Activated CD8-positive, alpha-beta memory T cell treated with anti-CD3 and anti-CD28 coated beads for 36 hours (primary cell): ENCODE results near the gene ITPR2. TPM values are rescaled to one million over a fixed set of nuclear protein-coding genes. Genes with fewer than 3 reads are reported as not detected.

Experiments
- CTCF ChIA-PET: fragments of 350-600 bp; sonication (Branson Sonifier 250); formaldehyde crosslinking; loops from one replicate; lab custom pipeline; 2021; ENCODE audit warnings: antibody characterized with exemption; lab: Charles Lee
- POLR2A ChIA-PET: fragments of 350-600 bp; sonication (Branson Sonifier 250); formaldehyde crosslinking; loops from one replicate; lab custom pipeline; 2021; ENCODE audit warnings: antibody characterized with exemption; lab: Charles Lee
- total RNA-seq, 2 experiments: library from RNA; stranded (reverse); gene quantifications; one replicate each; pipeline ENCODE4 v1.2.3, GENCODE V29; 2021

ITPR2 gene
- total RNA-seq, 2 experiments from 2014 or later = 27.0 to 28.6 TPM

DNA sequence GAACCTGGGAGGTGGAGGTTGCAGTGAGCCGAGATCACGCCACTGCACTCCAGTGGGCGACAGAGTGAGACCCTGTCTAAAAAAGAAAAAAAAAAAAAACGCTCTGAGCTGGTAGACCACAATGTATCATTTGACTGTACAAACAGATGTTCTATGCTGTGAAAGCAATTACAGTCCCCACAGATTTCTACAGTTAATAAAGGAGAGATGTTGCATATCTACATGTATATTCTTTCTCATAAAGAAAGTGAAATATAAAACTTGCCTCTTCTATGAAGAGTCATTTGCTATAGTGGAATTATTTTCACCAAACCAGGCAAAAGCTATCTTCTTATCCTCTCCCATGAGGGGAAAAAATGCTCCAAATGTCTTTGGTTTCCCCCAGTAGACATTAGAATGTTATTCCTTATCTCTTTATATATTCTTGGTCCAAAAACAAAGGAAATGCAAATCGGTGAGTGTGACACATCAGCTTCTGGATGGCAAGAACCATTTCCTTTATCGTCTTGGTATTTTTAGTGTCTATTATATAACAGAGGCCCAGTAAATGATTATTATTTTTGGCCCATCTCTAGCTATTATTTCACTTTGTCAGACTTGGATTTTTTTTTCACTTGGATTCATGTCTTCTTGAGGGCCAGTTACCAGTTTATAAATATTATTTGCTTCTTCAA, 407.3 kb downstream of the ITPR2 start:
- ChIA-PET POLR2A (no interaction called here), CTCF (no interaction called here)

DNA sequence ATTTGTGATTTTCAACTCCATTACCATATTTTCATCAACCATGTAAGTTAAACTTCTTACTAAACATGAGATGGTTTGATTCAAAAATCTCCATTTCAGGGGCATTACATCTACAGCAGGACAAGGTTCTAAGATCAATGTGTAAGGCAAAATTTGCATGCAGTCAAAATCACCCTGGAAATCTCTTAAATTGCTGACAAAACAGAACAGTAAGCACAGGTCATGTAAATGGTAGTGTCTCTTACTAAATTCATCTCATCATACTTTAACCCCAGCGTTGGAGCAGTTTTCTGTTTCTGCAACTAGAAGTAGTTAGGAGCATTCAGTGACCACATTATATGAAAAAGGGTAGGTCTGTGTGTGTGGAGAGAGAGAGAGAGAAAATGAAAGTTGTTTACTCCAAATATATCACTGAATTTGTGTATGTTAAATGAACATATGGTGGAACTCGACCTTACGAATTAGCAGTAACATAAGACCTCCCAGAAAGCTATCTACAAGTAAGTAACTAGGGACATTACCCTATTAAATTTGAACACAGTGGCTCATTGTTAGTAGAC, 410.1 kb downstream of the ITPR2 start:
- ChIA-PET CTCF (no interaction called here), POLR2A (no interaction called here)

DNA sequence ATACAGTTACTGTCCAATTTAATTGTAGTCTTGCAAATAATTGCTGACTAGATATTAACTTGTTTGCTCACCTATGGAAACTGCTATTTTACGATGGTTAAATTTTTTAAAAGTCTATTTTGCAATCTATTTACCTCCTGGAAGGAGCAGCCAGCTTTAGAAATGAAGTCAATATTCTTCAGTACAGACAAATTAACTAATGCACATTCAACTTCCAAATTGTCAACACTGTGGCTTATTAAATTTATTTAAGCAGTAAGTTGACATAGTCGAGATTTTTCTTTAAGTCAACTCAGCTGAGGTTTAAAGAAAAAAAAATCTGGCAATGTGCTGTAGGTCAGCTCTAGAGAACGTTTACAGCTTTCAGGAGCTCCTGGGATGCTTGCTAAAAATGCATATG, 416.4 kb downstream of the ITPR2 start:
- ChIA-PET CTCF (no interaction called here), POLR2A (no interaction called here)

DNA sequence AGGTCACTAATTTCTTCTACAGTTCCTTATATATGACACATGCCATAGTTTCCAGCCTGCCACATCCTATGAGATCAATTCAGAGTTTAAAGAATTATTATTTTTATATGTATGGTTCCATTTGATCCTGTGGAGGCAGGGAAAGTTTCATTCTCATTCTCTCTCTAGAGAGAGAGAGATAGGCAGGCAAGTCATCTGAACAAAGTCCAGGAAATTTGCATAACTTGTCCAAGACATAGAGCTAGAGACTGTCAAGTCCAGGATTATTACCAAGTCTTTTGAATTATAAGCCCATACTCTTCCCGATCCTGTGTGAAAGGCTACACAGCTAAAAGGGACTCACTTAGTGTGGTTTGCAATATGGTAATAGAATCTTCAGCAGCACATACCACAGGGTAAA, 422.3 kb downstream of the ITPR2 start:
- POLR2A ChIA-PET = no interaction called here
- CTCF ChIA-PET = no interaction called here

DNA sequence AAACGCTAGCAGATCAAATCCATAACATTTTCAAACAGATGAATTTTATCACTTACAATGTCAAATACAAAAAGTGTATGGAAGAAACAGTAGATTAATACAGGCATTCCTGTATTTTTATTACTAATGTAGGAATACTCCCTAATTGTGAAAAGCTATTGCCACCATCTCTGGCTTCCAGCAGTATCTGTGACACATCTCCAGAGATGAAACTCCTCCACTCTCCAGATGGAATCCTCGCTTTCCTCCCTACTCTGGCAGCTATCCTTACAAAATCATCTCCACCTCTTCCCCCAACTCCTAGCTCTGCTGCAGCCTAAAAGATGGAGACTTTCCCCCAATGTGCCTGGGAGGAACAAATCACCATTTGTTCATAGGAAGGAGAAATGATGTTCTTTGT, 426.2 kb downstream of the ITPR2 start:
- CTCF ChIA-PET = no interaction called here
- POLR2A ChIA-PET = no interaction called here

DNA sequence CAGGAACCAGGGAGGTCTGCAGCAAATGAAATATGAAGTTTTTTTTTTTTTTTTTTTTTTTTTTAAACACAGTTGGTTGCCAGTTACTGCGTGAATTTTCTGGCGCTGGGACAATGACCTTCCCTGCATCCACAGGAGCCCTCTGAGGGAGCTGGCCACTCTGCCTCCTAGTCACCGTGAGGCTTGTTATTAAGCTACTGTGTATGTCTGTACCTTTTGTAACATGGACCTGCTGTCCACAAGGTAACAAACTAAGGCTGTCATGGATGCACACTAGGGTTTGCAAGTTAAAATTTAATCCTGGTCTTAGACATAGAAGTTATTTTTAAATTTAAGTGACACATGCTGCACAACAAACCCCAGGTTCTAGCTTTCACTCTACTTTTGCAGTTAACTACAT, 426.6 kb downstream of the ITPR2 start:
- ChIA-PET CTCF (no interaction called here), POLR2A (no interaction called here)

DNA sequence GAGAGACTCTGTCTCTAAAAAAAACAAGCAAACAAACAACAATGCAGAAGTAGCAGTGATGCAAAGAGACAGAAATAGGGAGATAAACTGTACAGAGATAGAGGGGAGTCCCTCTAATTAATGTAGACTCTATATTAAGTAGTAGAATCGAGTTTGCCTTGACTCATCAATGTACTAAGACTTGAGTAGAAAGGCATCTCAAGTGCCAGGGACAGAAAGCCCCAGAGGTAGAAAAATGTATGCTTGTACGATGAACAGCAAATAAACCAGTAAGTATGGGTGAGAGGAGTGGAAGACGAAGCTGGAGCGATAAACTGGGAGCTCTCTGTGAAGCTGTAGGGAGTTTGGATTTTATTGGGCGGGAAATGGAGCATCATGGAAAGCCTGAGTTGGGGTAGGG, 429.4 kb downstream of the ITPR2 start:
- ChIA-PET CTCF (no interaction called here), POLR2A (no interaction called here)

GRCh38 chr12:26402648-26403047, 430.3 kb downstream of the ITPR2 start:
- ChIA-PET CTCF (no interaction called here), POLR2A (no interaction called here)

GRCh38 chr12:26401874-26402273, 431.1 kb downstream of the ITPR2 start:
- POLR2A ChIA-PET = no interaction called here

DNA sequence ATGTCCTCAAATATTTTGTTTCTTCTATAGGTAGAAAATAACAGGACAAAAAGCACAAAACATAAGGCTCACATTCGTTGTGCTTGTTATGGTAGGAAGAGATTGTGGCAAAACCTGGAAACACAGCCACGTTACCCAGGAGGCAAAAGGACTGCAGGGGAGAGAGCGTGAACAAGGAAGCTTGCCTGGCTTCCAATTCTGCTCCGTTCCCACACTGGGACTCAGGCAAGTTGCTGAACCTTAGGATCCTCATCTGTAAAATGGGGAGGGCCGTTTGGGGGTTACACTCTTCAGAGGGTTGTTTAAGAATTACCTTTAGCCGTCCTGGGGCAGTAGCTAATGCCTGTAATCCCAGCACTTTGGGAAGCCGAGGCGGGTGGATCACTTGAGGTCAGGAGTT, 432.4 kb downstream of the ITPR2 start:
- CTCF ChIA-PET = no interaction called here
- POLR2A ChIA-PET = interaction anchor here (0.7 kb wide), 1 partner anchor 1069 kb away, joined by 3 read pairs; no protein-coding TSS in a partner anchor

More at GRCh38 chr12:26401874-26402273, 431.1 kb downstream of the ITPR2 start:
- CTCF ChIA-PET = no interaction called here

DNA sequence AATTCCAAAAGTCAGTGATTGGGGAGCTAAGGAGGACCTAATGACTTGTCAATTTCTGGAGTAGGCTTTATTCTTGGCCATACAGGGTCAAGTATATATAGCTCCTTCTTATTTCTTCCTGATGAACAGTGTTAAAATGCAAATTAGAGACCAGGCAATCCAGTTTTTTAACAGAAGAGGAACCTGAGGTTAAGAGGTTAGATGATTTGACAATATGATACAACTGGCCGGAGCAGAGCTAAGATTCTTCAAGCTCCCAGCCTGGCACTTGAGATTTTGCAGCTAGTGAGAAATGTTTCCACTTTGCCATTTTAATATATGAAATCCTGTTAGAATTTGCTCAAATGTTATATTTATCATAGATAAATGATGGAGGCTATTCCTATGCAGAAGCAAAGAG, 433.6 kb downstream of the ITPR2 start:
- ChIA-PET POLR2A (no interaction called here), CTCF (no interaction called here)

GRCh38 chr12:26396402-26396801, 436.6 kb downstream of the ITPR2 start:
- ChIA-PET POLR2A (no interaction called here), CTCF (no interaction called here)

DNA sequence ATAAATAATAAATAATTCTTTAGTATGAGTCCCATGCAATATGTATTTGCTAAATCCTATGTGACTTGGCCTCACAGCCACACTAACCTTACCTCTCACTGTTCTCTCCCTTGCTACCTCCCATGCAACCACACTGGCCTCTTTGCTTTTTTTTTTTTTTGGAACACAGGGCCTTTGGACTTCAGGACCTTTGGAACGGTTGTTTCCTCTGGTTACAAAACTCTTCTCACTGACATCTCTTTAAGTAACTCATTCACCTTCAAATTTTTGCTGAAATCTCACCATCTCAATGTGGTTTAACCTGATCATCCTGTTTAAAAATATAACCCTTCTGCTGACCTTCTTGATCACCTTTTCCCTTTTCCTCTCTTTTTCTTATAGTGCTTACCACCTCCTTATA, 443.7 kb downstream of the ITPR2 start:
- ChIA-PET POLR2A (no interaction called here), CTCF (no interaction called here)

DNA sequence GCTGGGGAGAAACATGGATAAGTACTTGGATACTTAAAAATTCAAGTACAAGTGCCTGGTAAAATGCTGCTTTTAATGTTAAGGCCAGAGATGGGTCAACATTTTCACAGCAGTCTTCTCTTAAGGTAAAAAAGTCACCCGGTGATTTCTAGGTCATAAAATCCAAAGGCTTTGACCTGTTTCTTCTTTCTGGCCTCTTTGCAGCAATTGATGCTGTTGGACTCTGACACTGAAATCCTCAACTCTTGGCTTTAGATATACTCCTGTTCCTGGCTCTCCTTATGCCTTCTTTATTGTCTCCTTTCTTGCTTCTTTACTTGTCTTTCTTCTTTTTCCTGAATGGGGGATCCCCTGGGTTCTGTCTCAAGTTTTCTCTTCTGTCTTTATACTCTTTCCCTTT, 448.5 kb downstream of the ITPR2 start:
- ChIA-PET CTCF (no interaction called here), POLR2A (no interaction called here)

- ChIA-PET CTCF (no interaction called here), POLR2A (no interaction called here)
Observed at GRCh38 chr12:26383041-26383440, 450.0 kb downstream of the ITPR2 start.

DNA sequence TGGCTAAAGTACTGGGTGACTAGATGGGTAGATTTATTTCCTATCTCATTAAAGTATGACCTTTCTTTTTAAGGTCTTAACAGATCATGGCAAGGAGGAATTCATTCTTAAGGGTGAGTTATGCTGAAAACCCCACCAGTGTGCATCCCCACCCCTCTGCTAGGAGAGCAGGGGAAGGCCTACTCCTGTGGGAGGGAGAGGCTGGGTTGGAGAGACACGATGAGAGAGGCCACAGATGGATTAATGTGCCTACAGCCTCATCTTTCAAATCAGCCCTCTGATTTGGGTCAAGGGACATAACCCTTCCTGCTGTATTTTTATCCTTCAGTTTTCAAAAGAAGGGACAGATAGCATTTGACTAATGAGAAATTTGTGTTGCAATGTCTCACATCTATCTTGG, 452.1 kb downstream of the ITPR2 start:
- POLR2A ChIA-PET = no interaction called here

GRCh38 chr12:26379777-26380467, 453.1 kb downstream of the ITPR2 start:
- POLR2A ChIA-PET = no interaction called here
- CTCF ChIA-PET = no interaction called here

More for the DNA sequence above, 452.1 kb downstream of the ITPR2 start:
- CTCF ChIA-PET = no interaction called here

DNA sequence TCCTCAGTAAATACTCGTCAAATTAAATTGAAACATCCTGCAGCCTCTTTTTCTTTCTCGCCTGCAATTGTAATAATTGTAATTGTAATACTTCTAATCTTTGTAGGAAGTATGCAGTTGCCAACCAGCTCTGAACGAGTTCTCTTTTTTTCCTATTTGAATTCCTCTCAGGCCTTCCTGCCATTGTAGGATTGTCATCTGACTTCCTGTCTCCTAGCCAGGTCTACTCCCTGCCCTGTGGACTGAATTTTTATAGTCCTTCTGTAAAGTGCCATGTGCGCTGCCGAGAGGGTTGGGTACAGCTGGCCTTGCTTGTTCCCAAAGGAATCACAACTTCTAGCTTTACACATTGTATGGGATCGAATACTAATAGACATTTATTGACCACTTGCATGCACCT, 454.3 kb downstream of the ITPR2 start:
- ChIA-PET POLR2A (no interaction called here), CTCF (no interaction called here)

DNA sequence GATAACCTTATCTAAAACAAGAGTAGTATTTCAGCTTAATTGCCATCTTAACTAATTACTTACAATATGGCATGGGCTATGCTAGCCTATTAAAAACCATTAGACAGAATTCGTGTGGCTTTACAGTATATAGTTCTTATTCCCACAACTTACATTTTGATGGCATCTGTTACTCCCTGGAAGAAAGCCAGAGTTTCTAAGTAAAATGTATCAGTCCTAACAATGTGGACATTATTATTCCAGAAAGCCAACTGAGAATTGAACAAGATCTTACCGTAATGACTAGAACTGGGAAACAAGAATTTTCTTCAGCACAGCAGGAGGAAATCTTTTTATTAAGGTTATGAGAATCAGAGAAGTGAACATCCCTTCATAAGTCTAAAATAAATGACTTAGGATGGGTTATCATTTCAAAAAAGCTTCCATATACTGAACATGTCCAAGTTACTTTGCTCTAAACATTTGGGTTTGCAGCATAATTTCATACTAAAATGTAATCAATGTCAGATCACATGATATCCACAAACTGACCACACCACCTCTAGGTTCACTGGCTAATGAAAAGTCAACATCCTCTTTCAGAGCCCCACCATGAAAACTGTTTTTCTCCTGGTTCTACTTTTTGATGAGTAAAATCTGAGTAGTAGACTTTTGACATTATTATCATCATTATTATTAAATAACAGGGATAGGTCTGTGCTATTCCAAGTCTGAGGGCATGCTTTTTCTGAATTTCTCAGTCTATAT, 457.9 kb downstream of the ITPR2 start:
- CTCF ChIA-PET = no interaction called here

More for the DNA sequence above, 457.9 kb downstream of the ITPR2 start:
- POLR2A ChIA-PET = interaction anchor here (0.7 kb wide), 1 partner anchor 141 kb away, joined by 3 read pairs; no protein-coding TSS in a partner anchor
